DOHH2 (cell line): ENCODE results near the gene LAMC1.

Experiments used
- CTCF ChIP-seq: fragments of 200-600 bp; sonication (generic); IDR thresholded peaks from one replicate; pipeline ENCODE4 v1.5.1; 2014; ENCODE audit warnings: antibody characterized with exemption, mild to moderate bottlenecking, low read depth, low read length; ENCODE audit not compliant: poor library complexity, severe bottlenecking
- EZH2phosphoT487 ChIP-seq: fragments of 200-600 bp; sonication (generic); IDR thresholded peaks from 2 replicates; pipeline ENCODE4 v1.6.1; 2017; ENCODE audit warnings: borderline replicate concordance, mild to moderate bottlenecking, antibody characterized with exemption, low read length, moderate library complexity, mixed read lengths

- TF ChIP-seq CTCF (no peak), EZH2phosphoT487 (no peak)
Observed at GRCh38 chr1:183116416-183116815, 93.2 kb downstream of the LAMC1 start.
